GM12865 (cell line): ENCODE measurements around the gene NFIC.

Experiments used
- DNase-seq: peaks from one replicate; pipeline ENCODE4 v3.0.0; 2010; ENCODE audit warnings: low read depth
- H3K4me3 ChIP-seq: 2 replicates; pipeline ENCODE4 v1.5.1; 2011; ENCODE audit warnings: mild to moderate bottlenecking, low read depth, low read length, control low read depth
- CTCF ChIP-seq: IDR thresholded peaks from 2 replicates; pipeline ENCODE4 v1.5.1; 2011; ENCODE audit warnings: low read length, control low read depth, low read depth, inconsistent platforms; ENCODE audit not compliant: insufficient read depth; ENCODE audit errors: missing control alignments

Gene NFIC

GRCh38 chr19:3492131-3492839 is 125.9 kb downstream of the NFIC start:
- DNase-seq = no peak
- no peak for TF ChIP-seq CTCF
- H3K4me3 ChIP-seq = no peak overlapping the region

GRCh38 chr19:3492919-3493318 is 126.5 kb downstream of the NFIC start:
- no peak for TF ChIP-seq CTCF

DNA sequence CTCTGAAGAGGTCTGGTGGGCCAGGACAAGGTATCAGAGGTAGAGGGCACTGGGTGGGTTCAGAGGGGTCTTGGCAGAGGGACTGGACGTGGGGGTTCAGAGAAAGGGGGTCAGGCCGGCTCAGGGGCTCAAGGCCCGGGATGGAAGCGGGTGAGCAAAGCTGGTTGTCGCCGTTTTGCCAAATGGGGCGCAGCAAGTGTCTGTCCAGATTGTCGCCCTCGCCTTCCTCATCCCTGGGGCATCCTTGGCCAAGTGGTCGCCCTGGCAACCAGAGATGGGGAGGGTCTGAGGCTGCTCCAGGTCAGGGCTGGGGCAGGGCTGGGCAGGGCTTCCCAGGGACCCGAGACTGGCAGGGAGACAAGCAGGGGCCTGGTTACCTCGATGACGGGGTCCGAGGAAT is 127.3 kb downstream of the NFIC start:
- DNase-seq = no peak

More at GRCh38 chr19:3492919-3493318, 126.5 kb downstream of the NFIC start:
- no peak overlapping the region for H3K4me3 ChIP-seq
- DNase-seq = no peak

GRCh38 chr19:3494051-3494450 is 127.7 kb downstream of the NFIC start:
- no peak overlapping the region for H3K4me3 ChIP-seq
- TF ChIP-seq CTCF = no peak
- peak; percentile 23 for DNase-seq

More for the DNA sequence above, 127.3 kb downstream of the NFIC start:
- TF ChIP-seq CTCF = no peak
- H3K4me3 ChIP-seq = no peak overlapping the region

DNA sequence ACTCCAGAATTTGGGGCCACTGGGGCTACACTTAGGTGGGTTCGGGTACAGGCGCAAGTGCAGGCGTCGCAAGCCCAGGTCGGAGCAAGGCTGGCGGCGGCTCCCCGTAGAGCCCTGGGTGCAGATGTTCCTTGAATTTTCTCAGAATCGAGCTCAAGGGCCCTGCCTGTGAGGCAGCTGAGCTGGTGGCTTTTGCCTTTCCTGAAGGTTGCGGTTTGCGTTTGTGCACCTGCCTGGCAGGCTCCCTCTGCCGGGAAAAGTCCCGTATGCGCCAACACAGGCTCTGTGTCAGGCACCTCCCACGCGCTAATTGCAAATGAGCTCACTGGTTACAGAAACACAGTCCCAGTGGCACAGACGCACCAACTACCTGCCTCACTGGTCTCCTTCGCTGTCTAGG is 128.2 kb downstream of the NFIC start:
- no peak for TF ChIP-seq CTCF
- no peak overlapping the region for H3K4me3 ChIP-seq
- no peak for DNase-seq

DNA sequence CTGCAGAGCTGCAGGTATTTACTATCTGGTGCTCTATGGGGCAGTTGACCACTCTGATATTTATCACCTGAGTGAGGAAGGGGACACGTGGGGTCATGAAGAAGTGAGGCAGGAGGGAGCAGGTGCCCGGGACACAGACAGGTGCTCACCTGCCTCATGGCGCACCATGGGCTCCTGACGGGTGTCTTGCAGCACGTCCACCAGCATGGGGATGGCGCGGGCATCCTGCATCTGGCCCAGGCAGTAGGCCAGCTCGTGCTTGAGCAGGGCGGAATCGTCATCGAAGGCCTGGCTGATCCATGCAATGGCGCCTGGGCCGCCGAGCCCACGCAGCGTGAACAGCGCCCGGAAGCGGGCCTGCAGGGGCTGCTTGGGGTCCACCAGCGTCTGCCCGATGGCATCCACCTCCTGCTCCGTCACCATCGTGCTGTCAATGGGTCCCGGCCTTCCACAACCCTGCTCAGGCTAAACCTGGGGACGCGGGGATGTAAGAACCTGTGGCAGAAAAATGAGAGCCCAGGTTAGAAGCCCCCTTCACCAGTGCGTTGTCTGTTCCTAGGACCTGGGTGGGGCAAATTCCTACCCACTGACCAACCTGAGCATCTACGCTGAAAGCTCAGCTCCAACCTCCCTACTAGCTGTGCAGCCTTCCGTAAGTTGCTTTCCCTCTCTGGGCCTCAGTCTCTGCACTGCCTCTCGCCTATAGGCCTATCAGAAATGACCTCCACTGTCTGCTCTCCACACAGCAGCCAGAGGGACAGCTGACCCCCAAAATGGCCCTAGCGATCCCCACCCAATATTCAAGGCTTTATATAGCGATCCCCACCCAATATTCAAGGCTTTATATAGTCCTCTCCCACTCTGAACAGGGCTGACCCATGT is 130.2 kb downstream of the NFIC start:
- TF ChIP-seq CTCF = no peak
- H3K4me3 ChIP-seq = no peak overlapping the region
- no peak for DNase-seq
